ENCODE data around the gene TACC2. TPM values are rescaled to one million over a fixed set of nuclear protein-coding genes. Genes with fewer than 3 reads are reported as not detected.

Gene TACC2
- polyA plus RNA-seq, 5 donors, result 15.5 to 32.4 (median 24.3) TPM

GRCh38 chr10:122213364-122213763 lies 224.4 kb downstream of the TACC2 start:
- no peak for DNase-seq

DNA sequence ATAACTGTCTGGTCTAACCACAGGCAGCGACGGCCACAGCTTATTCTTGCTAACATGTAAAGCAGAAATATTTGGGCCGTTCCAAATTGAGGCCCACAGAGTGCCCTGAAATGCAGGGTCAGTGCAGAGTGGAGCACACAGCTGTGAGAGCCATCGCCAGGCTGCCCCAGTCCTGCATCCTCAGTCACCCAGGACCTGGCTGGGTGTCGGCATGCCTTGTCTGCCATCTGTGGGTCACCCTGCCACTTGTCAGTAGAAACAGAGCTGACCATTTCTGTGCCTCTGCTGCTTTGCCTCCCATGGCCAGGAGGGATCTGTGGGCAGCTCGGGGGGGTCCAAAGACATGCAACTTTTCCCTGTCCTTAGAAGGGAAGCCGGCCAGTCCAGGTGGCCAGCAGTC lies 224.8 kb downstream of the TACC2 start:
- no peak for DNase-seq

DNA sequence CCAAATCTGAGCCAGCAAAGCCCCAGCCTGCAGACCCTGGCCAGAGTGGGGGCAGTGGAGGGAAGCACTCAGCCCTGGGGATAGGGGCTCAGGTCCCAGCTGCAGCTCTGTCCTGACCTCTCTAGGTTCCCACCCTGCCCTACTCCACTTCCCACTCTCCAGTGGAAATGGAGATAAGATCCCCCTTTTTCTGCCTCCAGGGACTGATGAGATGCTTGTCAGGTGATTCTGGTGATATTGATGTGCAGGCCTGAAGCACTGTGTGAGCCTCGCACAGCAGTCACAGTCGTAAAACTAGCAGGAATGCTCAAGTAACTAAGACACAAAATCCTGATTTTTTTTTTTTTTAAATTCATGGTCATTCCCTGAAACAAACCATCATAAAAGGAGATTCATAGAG lies 227.1 kb downstream of the TACC2 start:
- DNase-seq, result no peak

- DNase-seq, result no peak
Measured at GRCh38 chr10:122219340-122219739, 230.4 kb downstream of the TACC2 start.

GRCh38 chr10:122220736-122221135 lies 231.8 kb downstream of the TACC2 start:
- no peak for DNase-seq

DNA sequence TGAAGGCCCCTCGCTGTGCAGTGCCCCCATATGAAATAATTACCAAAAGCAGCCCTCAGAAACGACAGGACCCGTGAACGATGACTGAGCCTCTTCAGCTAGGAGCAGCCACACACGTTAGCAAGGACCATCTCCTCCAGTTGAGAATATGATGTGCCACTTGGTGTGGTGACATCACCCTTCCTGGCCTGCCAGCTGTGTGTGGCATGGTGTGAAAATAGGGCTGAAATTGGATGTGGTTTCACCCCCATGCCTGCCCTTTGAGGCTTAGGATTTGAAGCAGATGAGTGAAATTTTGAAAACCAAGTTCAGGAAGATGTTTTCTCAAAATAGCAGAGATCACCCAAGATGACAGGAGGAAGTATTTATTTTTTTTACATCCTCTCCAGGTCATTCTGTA lies 233.0 kb downstream of the TACC2 start:
- no peak for DNase-seq

GRCh38 chr10:122222638-122223037 lies 233.7 kb downstream of the TACC2 start:
- no peak for DNase-seq

- no peak for DNase-seq
Measured at GRCh38 chr10:122224159-122224558, 235.2 kb downstream of the TACC2 start.

- DNase-seq, result no peak
Measured at GRCh38 chr10:122225330-122225729, 236.4 kb downstream of the TACC2 start.

DNA sequence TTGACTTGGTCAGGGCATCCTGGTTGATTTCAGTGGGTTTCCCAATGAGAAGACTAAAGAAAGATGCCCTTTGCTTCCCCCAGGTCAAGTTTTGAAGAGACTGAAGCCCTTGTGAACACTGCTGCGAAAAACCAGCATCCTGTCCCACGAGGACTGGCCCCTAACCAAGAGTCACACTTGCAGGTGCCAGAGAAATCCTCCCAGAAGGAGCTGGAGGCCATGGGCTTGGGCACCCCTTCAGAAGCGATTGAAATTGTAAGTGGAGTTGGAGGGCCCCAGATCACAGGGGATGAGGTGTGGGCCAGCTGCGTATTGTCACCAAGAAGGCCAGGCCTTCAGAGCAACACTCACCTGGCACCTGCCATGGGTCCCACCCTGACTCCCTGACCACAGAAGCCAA lies 238.8 kb downstream of the TACC2 start:
- DNase-seq, result no peak

GRCh38 chr10:122229666-122230065 lies 240.7 kb downstream of the TACC2 start:
- DNase-seq, result no peak

DNA sequence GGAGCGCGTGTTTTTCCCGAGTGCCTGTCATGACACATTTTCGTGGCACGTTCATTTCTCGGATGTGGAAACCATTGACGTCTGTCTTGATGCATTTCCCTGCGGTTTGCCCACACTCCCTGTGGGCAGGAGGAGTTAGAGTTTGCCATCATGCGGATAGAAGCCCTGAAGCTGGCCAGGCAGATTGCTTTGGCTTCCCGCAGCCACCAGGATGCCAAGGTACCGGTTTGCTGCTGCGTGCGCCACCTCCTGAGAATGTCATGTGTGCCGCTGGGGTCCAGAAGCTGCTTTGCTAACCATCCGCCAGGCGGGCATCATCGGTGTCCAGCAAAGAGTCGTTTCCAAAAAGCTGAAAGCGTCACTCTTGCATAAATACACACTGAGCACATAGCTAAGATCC lies 241.3 kb downstream of the TACC2 start:
- no peak for DNase-seq

DNA sequence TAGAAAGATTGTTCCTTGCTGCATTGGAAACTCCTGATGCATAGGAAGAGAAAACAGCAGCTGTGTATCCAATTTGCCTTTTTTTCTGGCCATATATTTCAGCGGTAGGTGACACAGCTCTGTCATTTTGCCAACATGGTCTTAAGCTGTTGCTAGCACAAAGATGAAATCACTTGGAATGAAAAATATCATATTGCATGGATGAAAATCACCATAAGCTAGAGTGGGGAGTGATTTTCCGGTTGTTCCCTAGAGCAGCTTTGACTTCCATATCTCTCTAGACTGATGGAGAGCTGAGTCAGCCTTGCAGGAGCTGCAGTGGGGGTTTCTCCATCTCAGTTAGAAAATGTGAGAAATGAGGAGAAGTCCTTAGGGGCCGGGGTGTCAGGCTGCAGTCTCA lies 243.8 kb downstream of the TACC2 start:
- peak; percentile 34 to 39 for DNase-seq

GRCh38 chr10:122233857-122234348 lies 244.9 kb downstream of the TACC2 start:
- DNase-seq, result no peak

- no peak for DNase-seq
Measured at GRCh38 chr10:122234416-122234815, 245.5 kb downstream of the TACC2 start.

DNA sequence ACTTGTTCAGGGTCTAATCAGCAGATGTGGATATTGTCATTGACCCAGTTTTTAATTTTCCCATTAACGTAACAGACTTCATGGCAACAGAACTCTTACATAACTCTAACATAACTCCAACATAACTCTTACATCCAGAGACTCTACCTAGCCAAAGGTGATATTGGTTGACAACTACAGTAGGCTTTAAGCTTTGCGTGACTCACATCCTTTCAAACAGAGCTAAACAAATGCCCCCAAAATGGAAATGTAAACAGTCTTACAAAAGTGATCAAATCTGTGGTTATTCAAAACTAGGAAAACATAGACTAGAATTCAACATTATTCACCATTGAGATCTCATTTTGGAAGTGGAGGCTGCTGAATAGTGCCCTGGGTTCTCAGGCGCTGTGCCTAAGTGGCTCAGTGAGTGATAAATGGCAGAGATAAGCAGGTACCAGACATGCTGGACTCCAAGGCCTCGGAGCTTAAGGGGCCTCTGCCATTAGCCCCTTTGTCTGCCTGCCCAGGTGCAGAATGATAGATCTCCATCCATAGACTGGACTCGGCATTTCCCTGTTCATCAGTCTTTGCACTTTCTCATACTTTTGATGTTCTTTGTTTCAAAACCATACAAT lies 247.8 kb downstream of the TACC2 start:
- DNase-seq, result no peak

DNA sequence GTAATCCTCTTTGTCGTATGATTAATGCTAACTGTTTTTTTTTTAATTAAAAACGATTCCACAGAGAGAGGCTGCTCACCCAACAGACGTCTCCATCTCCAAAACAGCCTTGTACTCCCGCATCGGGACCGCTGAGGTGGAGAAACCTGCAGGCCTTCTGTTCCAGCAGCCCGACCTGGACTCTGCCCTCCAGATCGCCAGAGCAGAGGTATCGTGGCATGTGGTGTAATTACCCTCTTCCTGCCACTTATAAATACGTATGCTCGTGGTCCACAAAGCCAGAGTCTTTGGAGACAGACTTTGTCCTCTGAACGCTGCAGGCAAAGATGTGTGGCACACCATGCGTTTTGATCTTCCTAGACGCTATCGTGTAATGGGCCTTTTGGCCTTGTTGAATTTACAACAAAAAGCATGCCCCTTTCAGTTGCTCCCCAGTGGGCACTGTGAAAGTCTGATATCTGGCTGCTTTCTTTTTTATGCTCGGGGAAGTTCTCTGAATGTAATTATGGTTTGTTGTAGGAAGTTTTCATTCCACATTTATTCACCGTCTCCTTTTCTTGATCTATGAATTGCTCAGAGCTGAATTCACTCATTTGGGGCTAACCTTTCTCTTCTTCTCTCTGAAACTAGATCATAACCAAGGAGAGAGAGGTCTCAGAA lies 248.5 kb downstream of the TACC2 start:
- no peak for DNase-seq

- no peak for DNase-seq
Measured at GRCh38 chr10:122239578-122240257, 250.8 kb downstream of the TACC2 start.

GRCh38 chr10:122240401-122240800 lies 251.4 kb downstream of the TACC2 start:
- no peak for DNase-seq

GRCh38 chr10:122241836-122242235 lies 252.9 kb downstream of the TACC2 start:
- no peak for DNase-seq

- no peak for DNase-seq
Measured at GRCh38 chr10:122243550-122243949, 254.6 kb downstream of the TACC2 start.

DNA sequence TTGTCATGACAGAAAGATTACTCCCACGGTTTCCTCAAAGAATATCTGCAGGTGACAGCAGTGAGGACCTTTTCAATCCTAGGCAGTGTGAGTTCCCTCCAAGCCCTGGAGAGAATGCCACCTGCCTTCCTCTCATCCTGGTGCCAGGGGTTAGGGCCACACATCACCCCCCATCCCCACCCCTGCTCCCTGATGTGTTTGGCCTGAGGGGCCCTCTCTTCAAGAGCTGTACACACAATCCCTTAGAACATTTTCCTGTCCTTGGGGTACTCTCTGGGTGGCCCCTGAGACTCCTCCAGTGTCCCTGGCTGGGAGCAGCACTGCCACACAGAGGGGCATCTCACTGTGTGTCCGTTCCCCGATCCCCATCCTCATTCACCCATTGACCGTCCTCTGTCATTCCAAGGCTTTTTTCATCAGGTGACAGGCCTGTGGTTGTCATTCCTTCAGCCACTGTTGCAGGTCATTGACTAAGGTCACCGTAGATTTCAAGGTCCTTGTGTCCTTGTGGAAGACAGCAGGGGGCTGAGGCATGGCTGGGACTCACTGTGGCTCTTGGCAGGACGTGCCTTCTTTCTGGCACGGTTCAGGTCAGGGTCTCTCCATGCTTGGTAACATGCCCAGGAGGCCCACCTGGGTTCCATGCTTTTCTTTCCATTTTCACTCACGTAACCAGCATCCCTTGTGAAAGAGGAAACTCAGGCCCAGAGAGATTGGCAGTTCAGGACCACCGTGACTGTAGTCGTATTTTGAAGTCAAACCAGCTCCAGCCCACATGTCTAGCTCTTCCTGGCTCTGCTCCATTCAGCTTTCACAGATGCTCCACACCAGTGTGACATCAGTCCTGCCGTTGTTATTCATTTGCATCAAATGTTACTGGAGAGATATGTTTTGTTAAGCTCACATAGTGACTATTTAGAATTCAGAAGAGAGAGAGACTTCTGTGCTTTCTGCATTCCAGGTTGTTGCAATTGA lies 255.3 kb downstream of the TACC2 start:
- no peak for DNase-seq
